Gastroesophageal sphincter (tissue), 4 donors: ENCODE results near the gene ERMP1. TPM values are rescaled to one million over a fixed set of nuclear protein-coding genes. Genes with fewer than 3 reads are reported as not detected.

Experiments
- ATAC-seq: fragments of 150-250 bp; one replicate; pipeline ENCODE4 v1.9.1; 2016; ENCODE audit warnings: mild to moderate bottlenecking, moderate library complexity
- H3K27ac ChIP-seq, 4 donors: fragments of 200-600 bp; sonication (generic) in 3 of 4; 1 replicate in 3 of 4; 2 replicates in 1 of 4; pipeline ENCODE4 v1.5.1; 2016 to 2019
- H3K27me3 ChIP-seq: fragments of 200-600 bp; sonication (generic); one replicate; pipeline ENCODE4 v1.5.1; 2019
- H3K36me3 ChIP-seq, 2 donors: fragments of 200-600 bp; sonication (generic); one replicate each; pipeline ENCODE4 v1.5.1; 2019; ENCODE audit warnings: control low read depth in 1 of 2
- H3K4me1 ChIP-seq, 3 donors: fragments of 200-600 bp; sonication (generic); 1 replicate in 2 of 3; 2 replicates in 1 of 3; pipeline ENCODE4 v1.5.1; 2016 to 2019; ENCODE audit warnings: control low read depth in 2 of 3
- H3K4me3 ChIP-seq, 2 donors: fragments of 200-600 bp; sonication (generic); one replicate each; pipeline ENCODE4 v1.5.1; 2019; ENCODE audit warnings: mild to moderate bottlenecking in 1 of 2, moderate library complexity in 1 of 2
- H3K9me3 ChIP-seq, 3 donors: fragments of 200-600 bp; sonication (generic); one replicate each; pipeline ENCODE4 v1.5.1; 2017 to 2019; ENCODE audit warnings: control low read depth in 2 of 3
- EP300 ChIP-seq: sonication (generic); formaldehyde crosslinking; IDR thresholded peaks from one replicate; pipeline ENCODE4 v1.6.1; 2017; ENCODE audit warnings: antibody characterized with exemption, mild to moderate bottlenecking
- POLR2A ChIP-seq, 2 donors: fragments of 450-650 bp; IDR thresholded peaks; one replicate each; pipeline ENCODE4 v1.6.1; 2017; ENCODE audit warnings: antibody characterized with exemption in 2 of 2, mild to moderate bottlenecking in 2 of 2, moderate library complexity in 1 of 2
- POLR2AphosphoS5 ChIP-seq: sonication (generic); formaldehyde crosslinking; IDR thresholded peaks from one replicate; pipeline ENCODE4 v1.6.1; 2017; ENCODE audit warnings: antibody characterized with exemption
- WGBS, 2 donors: methylation state at CpG; one replicate each; pipeline ENCODE4 v1.1.5; 2018; ENCODE audit warnings: low coverage in 1 of 2; 5-methylcytosine and 5-hydroxymethylcytosine counted together
- total RNA-seq, 4 donors: library from RNA; depleted of rRNA; stranded (reverse); fragments of >200 nt; gene quantifications; one replicate each; pipeline ENCODE4 v1.1.0, GENCODE V29; 2016
- TF ChIP-seq, protein P1 (sequence below), 4 experiments: fragments of 200-600 bp in 2 of 4; fragments of 450-650 bp in 2 of 4; sonication (generic) in 1 of 4; IDR thresholded peaks; one replicate each; pipeline ENCODE4 v1.5.1; 2017 to 2019; ENCODE audit warnings: antibody characterized with exemption in 4 of 4, mild to moderate bottlenecking in 2 of 4, moderate library complexity in 2 of 4

Gene ERMP1
- total RNA-seq, 4 donors from 2014 or later = 6.6 to 12.2 (median 11.7) TPM

DNA sequence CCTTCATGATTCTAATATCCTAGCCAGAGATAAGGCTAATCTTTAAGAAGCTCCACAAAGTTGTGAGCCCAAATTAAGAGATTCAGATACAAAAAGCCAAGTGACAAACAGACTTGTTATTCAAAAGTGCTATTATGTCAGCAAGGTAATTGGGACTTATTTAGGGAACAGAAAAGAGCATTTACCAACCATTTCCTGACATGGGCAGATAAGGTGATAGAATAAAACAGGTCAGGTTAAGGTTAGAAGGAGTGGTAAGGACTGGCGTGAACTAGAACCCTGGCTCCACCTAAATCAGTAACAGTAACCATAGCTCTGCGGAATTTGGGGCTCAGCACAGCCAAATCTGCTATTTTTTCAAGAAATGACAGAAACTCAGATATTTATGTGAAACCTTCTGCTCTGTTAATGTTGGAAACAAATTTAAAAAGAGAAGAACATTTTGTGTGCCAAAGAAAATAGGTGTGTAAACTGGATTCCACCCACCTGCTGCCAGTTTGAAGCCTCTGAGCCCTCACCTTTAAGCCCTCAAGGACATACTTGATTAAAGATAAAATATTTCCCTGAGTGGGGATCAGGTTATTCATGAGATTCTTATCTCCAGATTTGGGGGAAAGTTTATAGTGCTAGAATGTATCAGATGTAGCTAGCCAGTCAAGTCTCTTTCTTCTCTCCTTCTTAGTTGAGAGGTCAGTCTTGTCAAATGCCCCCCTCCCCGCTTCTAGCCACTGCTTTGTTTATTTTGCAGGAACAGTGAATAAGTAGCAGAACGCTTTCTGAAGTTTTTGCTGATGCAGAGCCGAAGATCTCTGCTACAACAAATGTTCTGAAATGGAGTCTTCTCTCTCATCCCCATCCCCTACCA is 10.2 kb upstream of the ERMP1 start:
- ATAC-seq = no peak
- H3K27ac ChIP-seq = peak overlapping the region in 1 of 4 donors; percentile 9
- WGBS, 2 donors = 64 to 92% methylated on average over 2 to 5 of the region's 5 CpGs

GRCh38 chr9:5841771-5842573 is 9.1 kb upstream of the ERMP1 start:
- TF ChIP-seq POLR2A (IDR thresholded peaks at IDR 0.05) (no peak), POLR2AphosphoS5 (no peak), EP300 (no peak)
- TF ChIP-seq, protein P1, sequence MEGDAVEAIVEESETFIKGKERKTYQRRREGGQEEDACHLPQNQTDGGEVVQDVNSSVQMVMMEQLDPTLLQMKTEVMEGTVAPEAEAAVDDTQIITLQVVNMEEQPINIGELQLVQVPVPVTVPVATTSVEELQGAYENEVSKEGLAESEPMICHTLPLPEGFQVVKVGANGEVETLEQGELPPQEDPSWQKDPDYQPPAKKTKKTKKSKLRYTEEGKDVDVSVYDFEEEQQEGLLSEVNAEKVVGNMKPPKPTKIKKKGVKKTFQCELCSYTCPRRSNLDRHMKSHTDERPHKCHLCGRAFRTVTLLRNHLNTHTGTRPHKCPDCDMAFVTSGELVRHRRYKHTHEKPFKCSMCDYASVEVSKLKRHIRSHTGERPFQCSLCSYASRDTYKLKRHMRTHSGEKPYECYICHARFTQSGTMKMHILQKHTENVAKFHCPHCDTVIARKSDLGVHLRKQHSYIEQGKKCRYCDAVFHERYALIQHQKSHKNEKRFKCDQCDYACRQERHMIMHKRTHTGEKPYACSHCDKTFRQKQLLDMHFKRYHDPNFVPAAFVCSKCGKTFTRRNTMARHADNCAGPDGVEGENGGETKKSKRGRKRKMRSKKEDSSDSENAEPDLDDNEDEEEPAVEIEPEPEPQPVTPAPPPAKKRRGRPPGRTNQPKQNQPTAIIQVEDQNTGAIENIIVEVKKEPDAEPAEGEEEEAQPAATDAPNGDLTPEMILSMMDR (IDR thresholded peaks at IDR 0.05) = no peak
- ATAC-seq = no peak
- no peaks in the 10 kb centered on the region for H3K27me3 ChIP-seq
- no peak overlapping the region for H3K4me3 ChIP-seq
- H3K27ac ChIP-seq = no peak overlapping the region
- H3K4me1 ChIP-seq = peaks cover 0 to 23% (median 0%) of the 10 kb centered on the region in 3 donors
- no peaks in the 10 kb centered on the region for H3K9me3 ChIP-seq
- peaks cover 0 to 4% of the 10 kb centered on the region in 2 donors for H3K36me3 ChIP-seq
- 55 to 86% methylated on average over 4 to 7 of the region's 12 CpGs for WGBS, 2 donors

More for the DNA sequence above, 10.2 kb upstream of the ERMP1 start:
- peaks cover 0 to 23% (median 0%) of the 10 kb centered on the region in 3 donors for H3K4me1 ChIP-seq
- TF ChIP-seq POLR2A (IDR thresholded peaks at IDR 0.05) (no peak), POLR2AphosphoS5 (no peak), EP300 (no peak)
- TF ChIP-seq, protein P1 (IDR thresholded peaks at IDR 0.05) = no peak
- no peak overlapping the region for H3K4me3 ChIP-seq
- H3K9me3 ChIP-seq = no peaks in the 10 kb centered on the region
- H3K36me3 ChIP-seq = peaks cover 0 to 4% of the 10 kb centered on the region in 2 donors
- no peaks in the 10 kb centered on the region for H3K27me3 ChIP-seq

GRCh38 chr9:5840788-5841187 is 7.9 kb upstream of the ERMP1 start:
- H3K36me3 ChIP-seq = peaks cover 0 to 4% of the 10 kb centered on the region in 2 donors
- whole genome bisulfite sequencing, 2 donors = 94 to 100% methylated on average over 1 to 3 of the region's 3 CpGs
- no peaks in the 10 kb centered on the region for H3K27me3 ChIP-seq
- H3K9me3 ChIP-seq = no peaks in the 10 kb centered on the region
- TF ChIP-seq POLR2A (IDR thresholded peaks at IDR 0.05) (no peak), POLR2AphosphoS5 (no peak)
- TF ChIP-seq, protein P1 (IDR thresholded peaks at IDR 0.05) = no peak
- H3K27ac ChIP-seq = no peak overlapping the region
- H3K4me1 ChIP-seq = peaks cover 0 to 23% (median 0%) of the 10 kb centered on the region in 3 donors
- no peak overlapping the region for H3K4me3 ChIP-seq
- ATAC-seq = no peak

GRCh38 chr9:5839572-5839902 is 6.6 kb upstream of the ERMP1 start:
- no peak overlapping the region for H3K27ac ChIP-seq
- H3K4me3 ChIP-seq = no peak overlapping the region
- no peaks in the 10 kb centered on the region for H3K27me3 ChIP-seq
- H3K4me1 ChIP-seq = peaks cover 0 to 23% (median 0%) of the 10 kb centered on the region in 3 donors
- WGBS, 2 donors = 67% methylated on average over 4 of the region's 4 CpGs; no CpG with 5 or more reads in 1 of the 2 donors
- ATAC-seq = no peak
- peaks cover 0 to 4% of the 10 kb centered on the region in 2 donors for H3K36me3 ChIP-seq
- H3K9me3 ChIP-seq = no peaks in the 10 kb centered on the region
- TF ChIP-seq POLR2A (IDR thresholded peaks at IDR 0.05) (no peak), EP300 (no peak), POLR2AphosphoS5 (no peak)
- TF ChIP-seq, protein P1 (IDR thresholded peaks at IDR 0.05) = no peak
